Measurements from ENCODE around the gene NHP2. TPM values are rescaled to one million over a fixed set of nuclear protein-coding genes. Genes with fewer than 3 reads are reported as not detected.

NHP2 gene
- polyA plus RNA-seq, 2 of the 4 experiments (the other 2 are of a cell fraction), result 205 to 553 TPM

GRCh38 chr5:178153530-178154340 lies at the start of gene NHP2 (continued):
- TF ChIP-seq HMGXB4 (CRISPR knock-in tag; IDR thresholded peaks at IDR 0.05; ENCODE audit: borderline replicate concordance) (no peak), HEYL (CRISPR knock-in tag; IDR thresholded peaks at IDR 0.05) (no peak), CTCF (IDR thresholded peaks at IDR 0.05) (no peak), NR3C1 (IDR thresholded peaks at IDR 0.05) (no peak), RFX5 (IDR thresholded peaks at IDR 0.05) (peak; percentile 63; the same call in 1 of the 2 replicates), CBX8 (IDR thresholded peaks at IDR 0.05) (no peak), EHMT2 (IDR thresholded peaks at IDR 0.05; ENCODE audit: low read depth) (no peak), FOSB (CRISPR knock-in tag; IDR thresholded peaks at IDR 0.05) (no peak), NFE2L2 (conservative IDR thresholded peaks at IDR 0.05; ENCODE audit: low read length) (no peak), JUN (IDR thresholded peaks at IDR 0.05) (peak; percentile 58 to 78; a peak in 4 of 5 replicates), CHD2 (IDR thresholded peaks at IDR 0.05; ENCODE audit: low read length, partially characterized antibody) (no peak), MAFK (IDR thresholded peaks at IDR 0.05; ENCODE audit: partially characterized antibody) (no peak), ESRRA (IDR thresholded peaks at IDR 0.05; ENCODE audit: borderline replicate concordance, low read length) (no peak), PHF8 (IDR thresholded peaks at IDR 0.05; ENCODE audit: borderline replicate concordance, low read depth) (peak; percentile 56; the same call in 1 of the 2 replicates), CBX2 (IDR thresholded peaks at IDR 0.05; ENCODE audit: borderline replicate concordance, low read depth) (no peak), KDM5A (IDR thresholded peaks at IDR 0.05) (peak; percentile 88), MYC (IDR thresholded peaks at IDR 0.05; ENCODE audit: borderline replicate concordance, low read length) (peak; percentile 93), CEBPB (IDR thresholded peaks at IDR 0.05) (peak in 1 of 2 experiments; percentile 23; a peak in 1 of 4 replicates), ZSCAN20 (CRISPR knock-in tag; IDR thresholded peaks at IDR 0.05) (no peak), RAD21 (conservative IDR thresholded peaks at IDR 0.05 in 1 of 2, IDR thresholded peaks at IDR 0.05 in 1 of 2) (no peak), ZC3H11A (IDR thresholded peaks at IDR 0.05) (no peak), TFCP2L1 (CRISPR knock-in tag; IDR thresholded peaks at IDR 0.05) (no peak)
- TF ChIP-seq, protein P1, sequence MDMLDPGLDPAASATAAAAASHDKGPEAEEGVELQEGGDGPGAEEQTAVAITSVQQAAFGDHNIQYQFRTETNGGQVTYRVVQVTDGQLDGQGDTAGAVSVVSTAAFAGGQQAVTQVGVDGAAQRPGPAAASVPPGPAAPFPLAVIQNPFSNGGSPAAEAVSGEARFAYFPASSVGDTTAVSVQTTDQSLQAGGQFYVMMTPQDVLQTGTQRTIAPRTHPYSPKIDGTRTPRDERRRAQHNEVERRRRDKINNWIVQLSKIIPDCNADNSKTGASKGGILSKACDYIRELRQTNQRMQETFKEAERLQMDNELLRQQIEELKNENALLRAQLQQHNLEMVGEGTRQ (IDR thresholded peaks at IDR 0.05), result 0 out of 2 replicates have a peak, but pooled peaks have one; percentile 34
- TF ChIP-seq, protein P2, sequence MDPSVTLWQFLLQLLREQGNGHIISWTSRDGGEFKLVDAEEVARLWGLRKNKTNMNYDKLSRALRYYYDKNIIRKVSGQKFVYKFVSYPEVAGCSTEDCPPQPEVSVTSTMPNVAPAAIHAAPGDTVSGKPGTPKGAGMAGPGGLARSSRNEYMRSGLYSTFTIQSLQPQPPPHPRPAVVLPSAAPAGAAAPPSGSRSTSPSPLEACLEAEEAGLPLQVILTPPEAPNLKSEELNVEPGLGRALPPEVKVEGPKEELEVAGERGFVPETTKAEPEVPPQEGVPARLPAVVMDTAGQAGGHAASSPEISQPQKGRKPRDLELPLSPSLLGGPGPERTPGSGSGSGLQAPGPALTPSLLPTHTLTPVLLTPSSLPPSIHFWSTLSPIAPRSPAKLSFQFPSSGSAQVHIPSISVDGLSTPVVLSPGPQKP (IDR thresholded peaks at IDR 0.05; ENCODE audit: low read depth, low read length), result no peak

Data from A549 (cell line).